NCI-H2196 treated with DMSO at 0.1 percent for 48 hours (cell line): ENCODE data around the gene RING1.

Experiments
- DNase-seq: peaks from one replicate; lab custom pipeline; 2025; ENCODE audit not compliant: unreplicated experiment; lab: John Stamatoyannopoulos, UW

RING1 gene

DNA sequence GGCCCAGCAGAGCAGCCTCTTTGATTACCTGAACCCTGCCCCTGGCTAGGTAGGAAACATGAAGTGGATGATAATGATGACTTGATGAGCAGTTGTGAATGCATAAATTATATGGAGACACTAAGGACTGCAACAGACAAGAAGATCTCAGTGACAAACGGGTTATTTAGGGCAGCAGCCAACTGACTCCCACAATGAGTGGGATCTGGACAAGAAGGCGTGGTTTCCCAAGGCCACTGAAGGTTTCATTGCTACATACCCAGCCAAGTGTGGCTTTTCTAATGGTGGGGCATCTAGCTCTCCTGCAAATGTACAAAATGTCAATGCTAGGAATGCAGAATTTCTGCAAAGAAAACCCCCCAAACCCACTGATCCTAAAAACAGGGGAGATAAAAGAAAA, 29.4 kb downstream of the RING1 start:
- DNase-seq = no peak

DNA sequence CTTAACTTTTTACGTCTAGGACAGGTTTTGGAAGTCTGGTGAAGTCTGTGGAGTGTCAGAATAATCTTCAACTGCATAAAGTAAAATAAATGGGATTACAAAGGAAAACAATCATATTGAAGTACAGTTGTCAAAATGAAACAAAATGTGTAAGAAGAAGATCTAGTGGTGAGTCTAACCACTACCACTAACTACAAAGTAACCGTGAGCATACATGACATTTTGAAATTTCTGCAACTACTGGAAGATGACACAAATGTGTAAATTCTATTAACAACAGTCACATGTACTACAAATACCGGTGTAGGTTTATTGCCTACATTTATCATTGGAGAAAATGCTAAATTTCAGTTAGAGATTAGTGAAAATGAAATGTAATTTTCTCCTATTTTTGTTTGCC, 33.7 kb downstream of the RING1 start:
- no peak for DNase-seq

GRCh38 chr6:33243476-33243875, 35.2 kb downstream of the RING1 start:
- no peak for DNase-seq

GRCh38 chr6:33247977-33248642, 39.8 kb downstream of the RING1 start:
- DNase-seq = peak; percentile 77

DNA sequence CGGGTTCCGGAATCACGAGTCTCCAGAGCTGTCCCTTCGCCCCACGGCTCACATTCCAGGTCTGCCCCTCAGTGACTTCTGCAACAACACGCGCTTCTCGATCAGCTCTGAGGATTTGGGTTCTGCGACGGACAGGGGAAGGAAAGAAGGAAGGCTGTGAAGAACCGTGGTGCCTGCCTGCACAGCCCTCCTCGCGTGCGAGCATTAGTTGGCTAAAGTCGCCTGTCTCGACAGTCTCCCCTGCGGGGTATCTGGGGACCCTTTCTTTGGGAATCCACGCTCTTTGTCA, 40.3 kb downstream of the RING1 start:
- DNase-seq = no peak

DNA sequence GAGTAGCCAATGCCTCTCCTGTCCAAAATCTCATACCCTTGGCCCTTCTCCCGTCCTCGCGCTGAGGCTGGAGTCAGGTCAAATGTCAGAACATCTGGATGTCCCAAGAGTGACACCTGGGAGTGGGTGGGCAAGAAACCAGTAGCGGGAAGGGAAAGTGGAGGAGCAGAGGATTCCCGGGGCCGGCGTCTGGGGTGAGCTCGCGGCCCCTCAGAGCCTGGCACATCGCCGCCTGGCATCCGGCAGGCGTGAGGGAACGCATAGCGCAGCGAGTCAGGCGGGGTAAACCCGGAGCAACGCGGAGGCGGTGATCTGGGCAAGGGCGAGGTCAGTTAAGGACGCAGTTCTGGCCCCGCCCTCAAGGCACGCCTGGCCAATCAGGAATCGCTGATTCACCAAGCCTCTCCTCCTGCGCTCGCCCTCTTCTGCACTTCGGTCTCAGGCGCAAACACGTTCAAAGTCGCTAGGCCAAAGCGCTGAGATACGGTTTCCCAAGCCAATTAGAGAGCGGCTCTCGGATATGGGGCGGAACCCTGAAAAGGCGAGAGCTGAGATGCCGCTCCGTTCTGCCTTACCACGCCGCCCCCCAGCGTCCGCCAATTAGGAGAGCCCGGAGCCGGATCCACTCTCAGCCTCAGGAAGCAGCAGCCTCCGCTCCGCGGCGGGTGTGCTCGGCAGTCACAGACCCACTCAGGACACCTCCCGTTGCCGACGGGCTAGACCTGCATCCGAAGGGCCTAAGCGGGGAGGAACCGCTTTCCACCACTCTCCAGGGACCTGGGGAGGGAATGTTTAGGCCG, 40.8 kb downstream of the RING1 start:
- DNase-seq = peak; percentile 100

- DNase-seq = no peak
Measured at GRCh38 chr6:33249732-33250630, 41.7 kb downstream of the RING1 start.

DNA sequence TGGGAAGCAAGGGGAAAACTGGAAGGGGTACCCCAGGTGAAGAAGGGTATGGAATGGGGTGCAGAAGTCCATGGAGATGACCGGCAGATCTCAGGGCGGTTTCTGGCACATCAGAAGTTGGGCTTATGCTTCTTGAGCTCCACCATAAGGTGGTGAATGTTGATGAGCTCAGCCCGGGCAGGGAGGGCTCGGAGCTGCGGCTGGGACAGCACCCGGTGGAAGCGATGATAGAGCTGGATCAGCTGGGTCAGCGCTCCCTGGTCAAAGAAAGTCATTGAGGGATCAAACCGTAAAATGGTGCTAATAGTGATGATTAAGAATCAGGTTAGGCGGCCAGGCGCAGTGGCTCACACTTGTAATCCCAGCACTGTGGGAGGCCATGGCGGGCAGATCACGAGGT, 42.4 kb downstream of the RING1 start:
- DNase-seq = no peak

DNA sequence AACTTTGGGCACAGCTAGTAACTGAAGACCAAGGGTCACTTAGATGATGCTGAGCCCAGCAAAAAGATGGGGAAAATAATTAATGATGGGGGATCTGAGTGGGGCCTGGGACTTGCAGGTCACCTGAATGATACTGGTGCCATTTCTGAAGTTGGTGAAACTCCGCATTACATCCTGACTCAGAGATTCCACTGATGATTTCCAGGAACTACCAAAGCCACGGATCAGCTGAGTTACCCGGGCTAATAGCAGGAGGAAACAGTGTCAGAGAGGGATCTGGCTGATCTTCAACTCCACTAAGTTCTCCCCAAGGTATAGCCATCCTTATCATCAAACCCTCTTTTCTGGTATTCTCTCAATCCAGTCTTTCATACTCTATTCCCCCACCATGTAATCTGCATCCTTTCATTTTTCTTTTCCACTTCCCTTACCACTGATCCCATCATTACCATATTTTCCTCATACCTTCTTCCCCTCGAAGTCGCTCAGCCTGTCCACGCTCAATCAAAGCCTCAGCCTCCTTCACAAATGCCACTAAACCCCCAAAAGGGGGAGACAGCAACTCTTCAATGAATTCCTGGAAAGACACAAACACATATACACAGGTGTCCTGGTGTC, 43.2 kb downstream of the RING1 start:
- DNase-seq = no peak

DNA sequence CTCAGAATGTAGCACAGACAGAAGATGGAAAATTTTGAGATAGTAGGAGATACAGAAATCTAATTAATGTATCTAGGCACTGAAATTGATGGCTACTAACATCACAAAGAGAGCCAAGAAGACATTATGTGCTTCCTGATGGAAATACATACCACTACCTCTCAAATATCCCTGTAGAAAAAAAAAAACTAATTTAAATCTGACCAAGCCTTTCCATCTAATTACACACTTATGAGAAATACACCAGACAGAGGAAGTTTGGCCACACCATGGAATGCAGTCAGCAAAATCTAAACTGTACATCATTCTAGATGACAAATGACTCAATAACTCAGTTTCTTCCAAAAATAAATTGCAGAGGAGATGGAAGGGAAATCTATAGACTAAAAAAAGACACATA, 44.5 kb downstream of the RING1 start:
- DNase-seq = no peak

GRCh38 chr6:33254591-33254990, 46.3 kb downstream of the RING1 start:
- no peak for DNase-seq

GRCh38 chr6:33259032-33259431, 50.7 kb downstream of the RING1 start:
- no peak for DNase-seq
